HG03095 (cell line): ENCODE results near the gene SYTL2.
"Not testable (repeated sequence)": the region's sequence is repeated elsewhere in the genome, so short reads cannot be mapped to it uniquely, and the experiment has no call there.

Experiments used
- ATAC-seq: cut with Tn5 transposase; IDR thresholded peaks from one replicate; pipeline ENCODE4 v1.9.1; 2021; ENCODE audit warnings: moderate library complexity; ENCODE audit not compliant: unreplicated experiment

The SYTL2 gene

DNA sequence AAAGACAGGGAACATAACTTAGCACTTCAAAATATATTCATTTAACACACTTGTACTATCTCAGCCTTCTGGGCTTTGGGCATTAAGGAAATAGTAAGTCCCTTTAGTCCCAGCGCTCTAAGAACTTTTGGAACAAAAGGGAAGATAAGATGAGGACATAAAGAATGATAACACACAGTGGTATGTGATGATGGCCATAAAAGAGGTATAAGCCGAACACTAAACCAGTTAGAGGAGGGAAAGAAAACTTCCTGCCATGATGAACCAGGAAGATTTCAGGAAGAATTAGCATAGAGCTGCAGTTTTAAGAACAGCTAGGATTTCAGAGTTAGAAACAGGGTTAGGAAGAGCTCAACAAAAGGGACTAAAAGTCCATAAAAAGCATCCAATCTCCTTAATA lies 11.8 kb downstream of the SYTL2 start:
- ATAC-seq, result no peak

DNA sequence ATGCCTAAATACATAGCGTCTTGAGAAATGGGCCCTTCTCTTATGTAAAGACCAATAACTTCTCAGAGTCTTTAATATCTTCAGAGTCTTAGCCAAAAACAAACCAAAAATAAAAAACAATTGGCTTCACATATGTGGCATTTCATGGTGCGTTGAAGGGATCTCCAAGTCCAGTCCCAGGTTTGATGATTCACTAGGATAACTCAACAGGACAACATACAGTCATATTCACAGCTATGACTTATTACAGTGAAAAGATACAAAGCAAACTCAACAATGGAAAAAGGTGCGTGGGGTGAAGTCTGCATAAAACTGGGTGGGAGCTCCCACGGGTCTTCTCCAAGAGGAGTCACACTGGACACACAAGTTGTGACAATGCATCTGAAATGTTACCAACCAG lies 12.6 kb downstream of the SYTL2 start:
- no peak for ATAC-seq

DNA sequence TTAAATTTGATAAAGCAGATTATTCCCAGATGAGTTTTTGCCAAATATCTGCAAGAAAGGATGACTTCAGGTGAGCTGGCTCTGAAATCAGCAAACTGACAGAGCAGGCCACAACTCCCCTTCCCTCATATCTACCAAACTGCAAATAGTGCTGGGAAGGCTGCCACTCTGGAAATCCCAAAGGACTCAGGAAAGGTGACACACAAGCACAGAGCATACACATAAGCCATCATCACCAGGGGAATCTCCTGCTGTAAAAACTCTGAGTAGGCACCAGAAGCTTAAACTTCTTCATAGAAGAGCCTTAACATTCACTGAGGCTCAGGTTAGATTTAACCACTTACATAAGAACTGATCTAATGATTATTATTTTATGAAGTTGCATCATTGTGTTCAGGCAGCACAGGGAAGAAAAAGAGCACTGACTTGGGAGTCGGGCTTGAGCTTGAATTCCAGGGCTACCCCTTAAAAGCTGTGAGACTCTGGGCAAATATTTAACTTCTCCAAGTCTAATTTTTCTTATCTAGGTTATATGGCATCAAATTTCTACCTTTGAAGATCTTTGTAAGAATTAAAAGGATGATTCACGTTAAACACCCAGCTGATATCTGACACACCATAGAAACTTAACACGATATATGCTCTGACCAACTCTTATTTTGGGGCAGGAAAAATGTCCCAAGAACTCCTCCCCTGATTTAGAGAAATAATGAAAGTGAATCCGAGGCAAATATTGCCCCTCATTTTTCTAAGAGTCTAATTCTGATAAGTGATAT lies 15.0 kb downstream of the SYTL2 start:
- ATAC-seq, result no peak

DNA sequence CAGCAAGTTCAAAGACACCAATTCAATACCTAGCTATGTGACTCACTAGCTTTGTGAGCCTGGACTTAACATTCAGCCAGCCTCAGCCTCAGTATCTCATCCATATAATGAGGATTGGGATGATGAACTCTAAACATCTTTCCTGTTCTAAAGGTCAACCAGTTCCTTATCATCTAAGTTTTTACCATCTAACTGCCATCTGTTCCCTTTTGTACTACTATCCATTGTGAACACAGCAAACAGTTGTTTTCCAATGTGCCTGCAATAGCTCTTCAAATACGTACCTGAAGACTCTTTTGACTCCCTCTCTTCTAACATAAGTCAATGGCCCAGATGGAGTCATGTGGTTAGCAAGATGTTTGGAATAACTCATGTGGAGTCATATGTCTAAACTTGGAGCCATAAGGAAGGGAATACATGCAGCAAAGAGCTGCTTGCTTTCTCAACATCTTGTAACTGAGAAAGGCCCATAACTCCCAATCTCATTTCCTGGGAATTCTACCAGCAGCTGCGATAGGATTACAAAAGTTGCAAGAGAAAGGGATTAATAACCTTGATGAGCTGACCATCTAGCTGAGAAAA lies 19.4 kb downstream of the SYTL2 start:
- no peak for ATAC-seq

DNA sequence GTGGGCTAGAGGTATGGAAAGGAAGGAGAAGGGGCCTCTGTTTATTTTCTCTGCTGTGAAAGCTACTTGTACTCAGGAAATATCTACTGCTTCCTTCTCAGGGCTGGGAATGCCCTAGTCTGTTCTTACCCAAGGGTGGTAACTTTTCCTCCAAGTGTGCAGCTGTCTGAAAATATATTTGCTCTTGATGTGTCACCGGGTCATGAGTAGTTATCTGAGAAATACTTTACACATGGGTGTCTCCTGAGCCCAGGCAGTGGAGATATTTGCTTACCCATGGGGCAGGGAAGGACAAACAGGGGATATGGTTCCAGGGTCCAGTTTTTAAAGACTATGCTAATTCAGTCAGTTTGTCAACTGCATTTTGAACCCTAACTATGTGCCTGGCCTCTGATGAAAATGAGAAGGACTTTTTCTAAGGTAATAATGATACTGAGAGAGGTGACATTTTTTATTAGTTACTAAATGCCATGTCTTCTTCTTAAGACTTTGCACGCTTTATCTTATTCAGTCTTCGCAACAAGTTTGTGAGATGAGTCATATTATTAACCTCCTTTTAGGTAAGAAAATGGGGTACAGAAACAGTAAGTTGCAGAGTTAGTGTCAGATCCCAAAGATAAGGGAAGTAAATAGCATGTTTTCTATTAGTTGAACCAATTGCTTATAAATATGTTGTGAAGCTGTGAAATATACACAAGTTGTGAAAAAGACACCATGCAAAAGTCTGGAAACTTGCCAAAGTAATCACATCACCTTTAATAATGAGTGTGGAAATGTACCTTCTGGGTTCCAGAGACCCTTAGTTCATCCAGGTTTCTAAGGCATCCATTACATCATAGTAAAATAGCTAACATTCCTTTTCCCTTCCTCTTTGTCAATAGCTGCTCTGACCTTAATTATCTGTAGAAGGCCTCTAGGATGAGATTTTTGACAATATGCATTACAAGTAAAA lies 22.9 kb downstream of the SYTL2 start:
- no peak for ATAC-seq

DNA sequence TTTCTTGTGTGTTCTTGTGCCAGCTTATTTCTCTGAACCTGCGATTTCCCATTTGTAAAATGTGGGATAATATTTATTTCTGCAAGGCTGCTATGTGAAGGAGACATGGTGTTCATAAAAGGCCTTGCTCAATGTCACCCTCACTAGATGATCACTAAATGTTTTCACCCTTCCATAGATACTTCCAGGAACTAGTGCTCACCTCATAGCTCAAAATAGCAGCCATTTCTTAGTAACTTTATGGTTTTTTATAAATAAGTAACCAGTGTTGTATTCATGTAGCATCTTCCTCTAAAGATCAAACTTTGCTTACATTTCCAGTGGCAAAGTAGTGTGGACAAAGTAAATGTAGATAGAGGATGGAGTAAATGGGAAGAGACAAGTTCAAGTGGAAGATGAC lies 23.8 kb downstream of the SYTL2 start:
- no peak for ATAC-seq

DNA sequence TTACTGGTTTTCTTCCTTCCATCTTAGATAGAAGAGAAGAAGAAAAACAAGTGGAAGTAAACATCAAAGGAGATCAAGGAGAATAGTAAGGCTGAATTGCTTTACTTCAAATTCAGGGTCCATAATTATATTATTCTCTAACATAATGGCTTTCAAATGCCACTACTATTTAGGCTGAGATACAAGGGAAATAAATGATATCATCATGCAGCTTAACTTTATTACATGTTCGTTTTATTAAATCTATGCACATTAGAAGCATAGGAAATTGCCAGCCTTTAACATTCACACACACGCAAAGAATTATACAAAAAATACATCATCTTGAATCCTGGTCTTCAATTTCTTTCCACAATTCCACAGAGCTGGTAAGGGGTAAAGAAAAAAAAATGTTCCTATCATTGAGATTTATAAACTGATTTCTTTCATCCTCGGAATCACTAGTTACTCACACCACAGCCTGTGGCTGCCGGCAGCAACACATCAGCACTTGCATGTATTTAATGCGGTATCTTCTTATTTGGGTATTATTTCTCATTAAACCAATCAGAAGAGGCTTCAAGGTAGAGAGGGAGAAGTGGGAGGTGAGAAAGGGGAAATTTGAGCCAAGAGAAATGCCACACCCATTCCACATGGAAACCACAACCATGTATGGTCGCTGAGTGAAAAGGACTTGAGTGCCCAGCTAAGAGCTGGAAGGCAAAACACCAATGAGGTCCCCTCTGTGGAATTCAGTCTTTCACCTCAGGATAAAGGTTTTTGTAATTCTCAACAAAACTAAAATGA lies 26.3 kb downstream of the SYTL2 start:
- no peak for ATAC-seq

DNA sequence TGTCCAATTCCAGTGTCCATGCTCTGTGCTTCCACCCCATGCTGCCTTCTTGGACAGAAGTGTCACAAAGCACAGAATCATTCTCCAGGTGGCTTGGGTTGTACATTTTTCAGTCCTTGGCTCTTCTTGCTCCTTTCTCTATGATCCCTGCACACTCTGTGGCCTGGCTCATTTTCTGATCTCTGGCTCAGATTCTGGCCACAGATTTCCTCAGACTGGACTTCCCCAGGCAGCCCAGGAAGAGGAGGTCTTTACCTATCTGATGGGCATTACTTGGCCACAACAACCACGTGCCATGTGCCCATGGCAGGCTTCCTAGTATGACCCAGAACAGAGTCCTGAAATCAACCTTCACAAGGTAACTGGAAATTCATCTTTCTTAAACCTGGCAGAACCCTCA lies 27.2 kb downstream of the SYTL2 start:
- ATAC-seq, result no peak

DNA sequence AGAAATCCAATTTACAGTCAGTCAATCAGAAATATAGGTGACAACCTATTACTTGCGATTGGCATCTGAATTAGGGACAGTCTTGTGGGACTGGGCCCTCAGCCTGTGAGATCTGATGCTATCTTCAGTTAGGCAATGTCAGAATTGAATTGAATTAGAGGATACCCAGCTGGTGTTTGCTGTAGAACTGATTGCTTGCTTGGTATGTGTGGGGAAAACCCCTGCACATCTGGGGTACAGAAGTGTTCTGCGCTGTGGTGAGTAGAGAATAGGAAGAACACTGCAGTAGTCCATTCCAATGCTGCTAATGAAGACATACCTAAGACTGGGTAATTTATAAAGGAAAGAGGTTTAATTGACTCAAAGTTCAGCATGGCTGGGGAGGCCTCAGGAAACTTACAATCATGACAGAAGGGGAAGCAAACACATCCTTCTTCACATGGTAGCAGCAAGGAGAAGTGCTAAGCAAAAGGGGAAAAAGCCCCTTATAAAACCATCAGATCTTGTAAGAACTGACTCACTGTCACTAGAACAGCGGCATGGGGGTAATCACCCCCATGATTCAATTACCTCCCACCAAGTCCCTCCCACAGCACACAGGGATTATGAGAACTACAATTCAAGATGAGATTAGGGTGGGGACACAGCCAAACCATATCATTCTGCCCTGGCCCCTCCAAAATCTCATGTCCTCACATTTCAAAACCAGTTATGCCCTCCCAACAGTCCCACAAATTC lies 30.0 kb downstream of the SYTL2 start:
- ATAC-seq, result not testable (repeated sequence)

DNA sequence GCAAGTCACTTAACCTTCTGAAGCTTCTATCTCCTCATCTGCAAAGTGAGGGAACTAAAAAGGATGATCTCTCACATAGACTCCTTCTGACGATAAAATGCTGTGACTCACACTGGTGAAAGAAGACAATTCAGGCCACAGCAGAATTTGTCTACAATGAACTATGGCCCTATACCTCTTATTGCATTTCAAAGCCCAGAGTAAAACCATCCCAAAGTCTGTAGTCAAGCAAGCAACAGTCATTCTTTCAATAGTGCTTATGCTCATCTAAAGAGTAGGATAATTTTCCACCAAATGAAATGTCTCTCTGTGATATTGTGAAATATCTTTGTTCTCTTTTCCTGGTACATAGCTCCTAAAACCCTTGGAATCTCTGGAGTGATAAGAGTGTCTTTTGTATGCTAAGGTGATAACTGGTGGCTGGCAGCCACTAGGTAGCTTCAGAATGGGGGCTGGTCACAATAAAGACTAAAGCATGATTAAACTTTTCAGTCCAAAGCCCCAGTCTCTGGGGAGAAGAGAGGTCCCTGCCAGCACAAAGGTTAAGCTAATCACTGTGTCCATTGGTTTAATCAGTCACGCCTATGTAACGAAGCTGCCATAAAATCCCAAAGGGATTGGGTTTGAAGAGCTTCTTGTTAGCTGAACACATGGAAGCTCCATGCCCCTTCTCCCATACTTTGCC lies 30.8 kb downstream of the SYTL2 start:
- ATAC-seq, result no peak

DNA sequence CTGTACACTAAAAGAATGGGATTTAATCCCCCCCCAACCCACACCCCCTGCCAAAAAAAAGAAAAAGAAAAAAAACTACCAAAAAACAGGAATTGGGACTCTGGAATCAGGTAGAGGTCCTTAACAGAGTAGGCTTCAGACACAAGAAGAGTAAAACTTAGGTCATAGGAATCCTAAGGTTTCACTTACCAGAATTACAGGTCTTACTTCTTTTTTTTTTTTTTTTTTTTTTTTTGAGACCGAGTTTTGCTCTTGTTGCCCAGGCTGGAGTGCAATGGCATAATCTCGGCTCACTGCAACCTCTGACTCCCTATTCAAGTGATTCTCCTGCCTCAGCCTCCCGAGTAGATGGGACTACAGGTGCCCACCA lies 33.4 kb downstream of the SYTL2 start:
- ATAC-seq, result not testable (repeated sequence)

DNA sequence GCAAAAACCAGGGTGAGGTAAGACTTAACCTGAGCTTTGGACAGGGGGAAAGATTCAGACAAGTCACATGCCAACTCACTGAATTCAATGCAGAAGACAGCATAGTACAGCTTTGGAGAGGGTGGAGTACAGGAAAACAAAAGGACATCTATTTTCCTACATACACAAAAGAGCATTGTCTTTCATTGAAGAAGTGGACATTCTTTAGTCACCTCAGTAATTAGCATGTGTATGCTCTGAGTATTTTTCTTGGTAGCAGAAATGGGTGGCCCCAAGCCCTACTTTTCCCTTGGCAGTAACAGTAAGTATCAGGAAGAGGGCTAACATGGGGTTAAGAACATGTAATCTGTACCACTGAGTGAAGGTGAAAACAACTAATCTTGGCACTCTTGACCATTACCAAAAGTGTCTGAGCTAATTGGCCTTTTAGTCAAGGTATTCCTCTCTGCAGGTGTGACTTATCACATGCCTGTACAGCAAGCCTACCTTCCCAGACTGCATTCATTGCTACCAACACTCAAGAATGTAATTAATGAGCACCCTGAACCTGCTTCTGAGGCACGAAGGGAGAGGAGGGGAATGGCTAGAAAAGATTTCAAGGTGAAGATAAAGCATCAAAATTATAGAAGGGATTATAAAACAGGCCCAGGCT lies 33.9 kb downstream of the SYTL2 start:
- no peak for ATAC-seq

DNA sequence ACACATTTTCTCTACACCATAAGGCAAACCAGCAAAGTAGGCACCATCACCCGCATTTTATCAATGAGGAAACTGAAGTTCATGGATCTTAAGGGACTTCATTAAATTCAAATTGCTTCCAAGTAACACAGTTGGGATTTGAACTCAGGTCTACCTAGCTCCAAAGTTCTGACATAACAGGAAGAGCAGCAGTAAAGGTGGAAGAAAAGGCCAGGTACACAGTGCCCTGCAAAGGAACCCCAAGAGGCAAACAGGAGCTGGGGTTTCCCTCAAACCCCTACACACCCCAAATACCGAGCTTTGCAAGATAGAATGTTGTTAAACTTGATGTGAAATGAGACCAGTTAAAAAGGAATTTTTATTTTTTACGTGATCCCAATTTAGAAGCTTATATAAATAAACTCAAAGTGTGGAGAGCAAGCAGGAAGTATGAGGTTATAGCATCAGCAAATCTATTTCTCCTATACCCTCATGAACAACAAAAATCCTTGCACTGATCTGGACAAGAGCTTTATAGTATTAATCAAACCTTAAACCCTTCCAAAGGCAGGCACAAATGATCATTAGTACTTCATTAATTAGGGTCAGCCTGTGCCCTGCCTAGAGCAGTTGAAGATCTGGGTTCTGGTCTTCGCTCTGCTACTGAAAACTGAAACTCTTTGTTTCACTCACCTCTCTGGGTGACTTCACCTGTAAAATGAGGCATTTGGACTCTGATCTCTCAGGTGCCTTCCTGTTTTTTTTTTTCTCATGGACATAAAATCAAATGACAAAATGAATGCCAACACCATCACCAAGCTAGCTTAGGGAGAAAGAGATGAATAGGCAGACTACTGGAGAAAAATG lies 36.5 kb downstream of the SYTL2 start:
- ATAC-seq, result no peak

DNA sequence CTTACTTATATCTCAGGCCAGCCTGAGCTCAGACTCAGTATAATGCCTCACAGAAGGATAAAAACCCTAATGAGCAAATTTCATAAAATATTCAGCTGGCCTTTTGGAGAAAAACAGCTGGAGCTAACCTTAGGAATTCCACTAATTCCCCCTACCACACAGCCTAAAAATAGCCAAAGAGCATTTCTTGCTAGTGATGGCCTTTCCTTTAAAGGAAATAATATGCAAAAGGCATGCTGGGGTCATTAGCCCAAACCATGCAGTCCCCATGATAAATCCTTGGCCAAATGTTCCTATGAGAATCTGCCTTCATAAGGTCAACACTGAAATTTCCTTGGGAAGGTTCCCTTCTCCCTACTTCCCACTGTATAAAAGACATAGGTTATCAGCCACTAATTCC lies 38.2 kb downstream of the SYTL2 start:
- ATAC-seq, result no peak

DNA sequence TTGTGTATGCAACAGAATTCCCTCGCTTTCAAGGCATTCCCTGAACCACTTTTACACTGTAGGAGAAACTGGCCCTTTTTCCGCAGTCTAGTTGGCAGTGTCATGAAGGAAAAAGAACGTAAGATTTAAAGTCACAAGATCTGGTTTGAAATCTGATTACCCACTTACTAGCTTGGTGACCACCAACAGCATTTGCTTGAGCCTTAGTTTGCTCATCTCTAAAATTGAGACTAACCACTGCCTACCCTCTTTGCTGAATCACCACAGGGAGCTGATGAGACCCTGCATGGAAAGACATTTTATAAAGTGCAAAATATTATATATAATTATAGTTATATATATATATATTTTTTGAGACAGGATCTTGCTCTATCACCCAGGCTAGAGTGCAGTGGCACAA lies 39.4 kb downstream of the SYTL2 start:
- ATAC-seq, result no peak

DNA sequence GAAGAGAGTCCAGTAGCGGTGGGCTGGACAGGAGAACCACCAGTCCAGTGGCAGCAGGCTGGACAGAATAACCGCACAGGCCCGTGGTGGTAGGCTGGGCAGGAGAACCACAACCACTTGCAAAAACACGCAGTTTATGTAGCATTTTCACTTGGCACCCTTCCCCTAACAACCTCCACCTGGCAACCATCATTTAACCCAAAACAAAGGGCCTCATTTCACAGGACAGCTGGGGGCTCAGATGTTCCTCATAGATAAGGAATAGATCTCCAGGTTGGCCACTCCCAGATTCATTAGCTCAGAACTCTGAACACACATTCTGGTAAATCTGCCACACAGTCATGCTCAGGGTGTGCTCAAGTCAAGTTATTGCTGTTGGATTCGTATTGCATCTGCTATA lies 41.2 kb downstream of the SYTL2 start:
- no peak for ATAC-seq

DNA sequence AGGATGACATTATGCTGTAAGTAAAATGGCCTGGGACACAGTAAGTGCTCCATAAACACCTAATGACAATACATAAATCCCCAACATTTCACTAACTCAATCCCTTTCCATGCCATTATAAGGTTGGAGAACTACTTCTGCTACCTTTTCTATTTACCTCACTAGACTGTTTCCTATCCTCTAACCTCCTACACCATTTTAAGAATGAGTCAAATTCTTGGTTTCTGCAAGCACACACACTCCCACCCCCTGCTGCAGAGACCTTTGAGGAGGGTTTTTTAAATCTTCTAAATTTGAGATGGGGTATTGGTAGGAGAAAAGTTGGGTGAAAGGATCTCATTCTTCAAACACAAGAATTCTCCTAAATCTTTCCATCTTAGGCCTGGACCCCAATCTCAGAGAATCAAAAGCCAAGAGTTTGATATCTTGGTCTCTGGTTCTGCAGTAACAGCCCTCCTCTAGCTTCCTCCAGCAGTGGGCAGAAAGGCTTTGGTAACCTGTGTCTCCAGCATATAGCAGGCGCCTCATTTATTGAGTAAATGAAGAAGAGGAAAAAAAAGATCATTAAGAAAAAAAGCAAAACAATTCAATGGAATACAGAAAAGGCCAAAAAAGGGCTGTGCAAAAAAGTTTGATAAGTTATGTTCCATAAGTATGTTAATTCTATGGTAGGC lies 42.3 kb downstream of the SYTL2 start:
- no peak for ATAC-seq
